ENCODE data around the gene DCANP1. TPM values are rescaled to one million over a fixed set of nuclear protein-coding genes. Genes with fewer than 3 reads are reported as not detected.

The DCANP1 gene
- total and polyA plus RNA-seq, 2 experiments from 2014 or later: not detected

GRCh38 chr5:135436951-135437418, 10.2 kb downstream of the DCANP1 start:
- H3K4me1 ChIP-seq (ENCODE audit: insufficient read depth): peaks cover 51% of the 10 kb centered on the region
- no peak for DNase-seq (ENCODE audit: low spot score)
- H3K4me2 ChIP-seq: no peak overlapping the region
- no peaks in the 10 kb centered on the region for H3K36me3 ChIP-seq (replicated peaks; ENCODE audit: insufficient read depth, low read depth)
- no peaks in the 10 kb centered on the region for H3K9me2 ChIP-seq (replicated peaks; ENCODE audit: insufficient read depth)
- no peaks in the 10 kb centered on the region for H3K27me3 ChIP-seq
- TF ChIP-seq EZH2phosphoT487 (IDR thresholded peaks at IDR 0.05; ENCODE audit: low read depth, severe bottlenecking, unreplicated experiment) (no peak), CTCF (IDR thresholded peaks at IDR 0.05; ENCODE audit: poor library complexity) (no peak), EZH2 (IDR thresholded peaks at IDR 0.05; ENCODE audit: borderline replicate concordance) (no peak)
- no peaks in the 10 kb centered on the region for H3K79me2 ChIP-seq
- H3K27ac ChIP-seq: peak overlapping the region; percentile 84
- 66% methylated on average over 7 of the region's 7 CpGs for WGBS (ENCODE audit: low lambda C conversion rate, missing lambda C conversion rate)
- H2AFZ ChIP-seq: no peak overlapping the region
- no peaks in the 10 kb centered on the region for H4K20me1 ChIP-seq (ENCODE audit: insufficient read depth, poor library complexity, severe bottlenecking)
- H3K9me3 ChIP-seq (ENCODE audit: low read depth): no peaks in the 10 kb centered on the region
- H3K4me3 ChIP-seq: no peak overlapping the region

- DNase-seq (ENCODE audit: low spot score): no peak
- H3K9me3 ChIP-seq (ENCODE audit: low read depth): no peaks in the 10 kb centered on the region
- H3K4me2 ChIP-seq: no peak overlapping the region
- H3K27ac ChIP-seq: no peak overlapping the region
- H4K20me1 ChIP-seq (ENCODE audit: insufficient read depth, poor library complexity, severe bottlenecking): no peaks in the 10 kb centered on the region
- H3K27me3 ChIP-seq: no peaks in the 10 kb centered on the region
- 73% methylated on average over 9 of the region's 9 CpGs for WGBS (ENCODE audit: low lambda C conversion rate, missing lambda C conversion rate)
- peaks cover 40% of the 10 kb centered on the region for H3K4me1 ChIP-seq (ENCODE audit: insufficient read depth)
- H3K36me3 ChIP-seq (replicated peaks; ENCODE audit: insufficient read depth, low read depth): no peaks in the 10 kb centered on the region
- no peaks in the 10 kb centered on the region for H3K79me2 ChIP-seq
- no peak overlapping the region for H2AFZ ChIP-seq
- no peaks in the 10 kb centered on the region for H3K9me2 ChIP-seq (replicated peaks; ENCODE audit: insufficient read depth)
- TF ChIP-seq CTCF (IDR thresholded peaks at IDR 0.05; ENCODE audit: poor library complexity) (no peak), EZH2phosphoT487 (IDR thresholded peaks at IDR 0.05; ENCODE audit: low read depth, severe bottlenecking, unreplicated experiment) (no peak), EZH2 (IDR thresholded peaks at IDR 0.05; ENCODE audit: borderline replicate concordance) (no peak)
- no peak overlapping the region for H3K4me3 ChIP-seq
Observed at GRCh38 chr5:135435467-135436330, 11.4 kb downstream of the DCANP1 start.

GRCh38 chr5:135434591-135435466, 12.3 kb downstream of the DCANP1 start:
- TF ChIP-seq EZH2 (IDR thresholded peaks at IDR 0.05; ENCODE audit: borderline replicate concordance) (no peak), CTCF (IDR thresholded peaks at IDR 0.05; ENCODE audit: poor library complexity) (no peak), EZH2phosphoT487 (IDR thresholded peaks at IDR 0.05; ENCODE audit: low read depth, severe bottlenecking, unreplicated experiment) (no peak)
- H3K4me3 ChIP-seq: no peak overlapping the region
- H3K9me2 ChIP-seq (replicated peaks; ENCODE audit: insufficient read depth): no peaks in the 10 kb centered on the region
- 46% methylated on average over 24 of the region's 24 CpGs for WGBS (ENCODE audit: low lambda C conversion rate, missing lambda C conversion rate)
- H3K27ac ChIP-seq: peak overlapping the region; percentile 28
- no peaks in the 10 kb centered on the region for H3K36me3 ChIP-seq (replicated peaks; ENCODE audit: insufficient read depth, low read depth)
- no peaks in the 10 kb centered on the region for H3K79me2 ChIP-seq
- H3K27me3 ChIP-seq: no peaks in the 10 kb centered on the region
- H4K20me1 ChIP-seq (ENCODE audit: insufficient read depth, poor library complexity, severe bottlenecking): no peaks in the 10 kb centered on the region
- no peak overlapping the region for H2AFZ ChIP-seq
- peak overlapping the region; percentile 53 for H3K4me2 ChIP-seq
- no peak for DNase-seq (ENCODE audit: low spot score)
- no peaks in the 10 kb centered on the region for H3K9me3 ChIP-seq (ENCODE audit: low read depth)
- peaks cover 45% of the 10 kb centered on the region for H3K4me1 ChIP-seq (ENCODE audit: insufficient read depth)
